ENCODE measurements around the gene ANO9.

The ANO9 gene

DNA sequence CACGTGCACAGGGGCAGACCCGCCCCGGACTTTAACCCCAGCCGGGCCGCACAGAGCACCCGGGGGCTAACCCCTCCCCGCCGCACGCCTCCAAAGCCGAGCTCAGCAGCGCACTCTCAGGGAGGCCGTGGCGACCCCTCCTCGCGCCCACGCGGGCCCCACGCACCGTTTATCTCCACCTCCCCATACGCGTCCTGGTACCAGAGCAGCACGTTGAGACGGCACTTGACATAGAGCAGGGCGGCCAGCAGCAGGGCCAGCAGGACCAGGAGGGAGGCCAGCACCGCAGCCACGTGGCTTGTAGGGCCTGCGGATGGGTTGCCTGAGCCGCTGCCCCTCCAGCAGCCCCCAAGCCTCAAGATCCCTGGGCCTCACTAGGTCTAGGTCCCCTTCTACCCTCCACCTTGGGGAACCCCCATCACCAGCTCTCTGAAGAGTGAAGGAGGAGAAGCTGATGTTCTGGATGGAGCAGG, 34.1 kb downstream of the ANO9 start:
- Histone ChIP-seq H3K27ac (ENCODE audit: low read depth, low read length, poor library complexity, severe bottlenecking) (no peak overlapping the region), H3K4me2 (ENCODE audit: low read length) (peak overlapping the region; percentile 51; the same call in 1 of the 2 replicates), H3K36me3 (ENCODE audit: insufficient read depth, low read length) (no peaks in the 10 kb centered on the region), H3K79me2 (ENCODE audit: insufficient read depth, low read length) (no peaks in the 10 kb centered on the region), H3K4me3 (ENCODE audit: low read depth, low read length, poor library complexity, severe bottlenecking) (peak overlapping the region; percentile 25), H2AFZ (ENCODE audit: low read length) (no peak overlapping the region), H3K27me3 (ENCODE audit: insufficient read depth, low read length) (no peaks in the 10 kb centered on the region; the same call in 1 of the 2 replicates), H3K9ac (ENCODE audit: low read length) (no peak overlapping the region), H3F3A (ENCODE audit: insufficient read depth, low read length) (no peaks in the 10 kb centered on the region), H3K9me2 (ENCODE audit: low read depth, low read length) (no peaks in the 10 kb centered on the region), H4K20me1 (ENCODE audit: insufficient read depth, low read length) (no peaks in the 10 kb centered on the region), H3K9me3 (ENCODE audit: low read length) (no peaks in the 10 kb centered on the region), H3K4me1 (ENCODE audit: insufficient read depth, low read length, severe bottlenecking) (peaks cover 11% of the 10 kb centered on the region)
- no peak for TF ChIP-seq EZH2 (IDR thresholded peaks at IDR 0.05; ENCODE audit: borderline replicate concordance, low read length)
- TF ChIP-seq, protein P1, sequence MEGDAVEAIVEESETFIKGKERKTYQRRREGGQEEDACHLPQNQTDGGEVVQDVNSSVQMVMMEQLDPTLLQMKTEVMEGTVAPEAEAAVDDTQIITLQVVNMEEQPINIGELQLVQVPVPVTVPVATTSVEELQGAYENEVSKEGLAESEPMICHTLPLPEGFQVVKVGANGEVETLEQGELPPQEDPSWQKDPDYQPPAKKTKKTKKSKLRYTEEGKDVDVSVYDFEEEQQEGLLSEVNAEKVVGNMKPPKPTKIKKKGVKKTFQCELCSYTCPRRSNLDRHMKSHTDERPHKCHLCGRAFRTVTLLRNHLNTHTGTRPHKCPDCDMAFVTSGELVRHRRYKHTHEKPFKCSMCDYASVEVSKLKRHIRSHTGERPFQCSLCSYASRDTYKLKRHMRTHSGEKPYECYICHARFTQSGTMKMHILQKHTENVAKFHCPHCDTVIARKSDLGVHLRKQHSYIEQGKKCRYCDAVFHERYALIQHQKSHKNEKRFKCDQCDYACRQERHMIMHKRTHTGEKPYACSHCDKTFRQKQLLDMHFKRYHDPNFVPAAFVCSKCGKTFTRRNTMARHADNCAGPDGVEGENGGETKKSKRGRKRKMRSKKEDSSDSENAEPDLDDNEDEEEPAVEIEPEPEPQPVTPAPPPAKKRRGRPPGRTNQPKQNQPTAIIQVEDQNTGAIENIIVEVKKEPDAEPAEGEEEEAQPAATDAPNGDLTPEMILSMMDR (IDR thresholded peaks at IDR 0.05; ENCODE audit: low read length), result no peak

DNA sequence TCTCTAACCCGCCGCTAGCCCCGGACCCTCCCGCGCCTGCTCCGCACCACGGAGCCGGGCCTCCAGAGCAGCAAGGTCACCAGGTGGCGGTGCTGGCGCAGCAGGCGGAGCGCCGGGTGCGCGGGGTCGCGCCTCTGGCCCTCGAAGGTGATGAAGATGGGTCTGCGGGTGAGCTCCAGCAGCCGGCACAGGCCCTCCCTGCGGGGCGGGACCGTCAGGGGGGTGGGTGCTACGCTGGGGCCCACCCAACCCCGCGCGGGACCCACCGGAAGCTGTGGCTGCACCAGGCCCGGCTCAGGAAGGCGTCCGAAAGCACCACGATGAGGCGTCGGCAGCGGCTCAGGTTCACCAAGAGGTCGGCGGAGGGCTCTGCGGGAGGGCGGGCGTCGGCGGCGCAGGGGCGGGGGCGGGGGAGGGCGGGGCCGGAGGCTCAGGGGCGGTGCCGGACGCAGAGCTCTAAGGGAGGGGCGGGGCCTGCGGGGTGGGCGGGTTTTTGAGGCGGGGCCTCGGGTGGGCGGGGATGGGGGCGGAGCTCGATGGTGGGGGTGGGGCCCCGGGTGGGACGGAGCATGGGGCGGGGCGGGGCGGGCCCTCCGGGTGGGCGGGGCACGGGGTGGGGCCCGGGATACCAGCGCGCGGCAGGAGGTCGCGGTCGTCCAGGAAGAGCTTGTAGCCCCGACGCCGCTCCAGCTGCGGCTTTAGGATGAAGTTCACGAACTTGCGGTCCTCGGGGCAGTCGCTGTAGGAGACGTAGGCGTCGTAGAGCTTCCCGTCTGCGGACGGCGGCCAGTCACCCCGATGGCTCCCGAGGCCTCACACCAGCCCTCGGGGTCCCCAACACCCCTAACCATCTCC, 34.8 kb downstream of the ANO9 start:
- Histone ChIP-seq H3K79me2 (ENCODE audit: insufficient read depth, low read length) (no peaks in the 10 kb centered on the region), H3K36me3 (ENCODE audit: insufficient read depth, low read length) (no peaks in the 10 kb centered on the region), H4K20me1 (ENCODE audit: insufficient read depth, low read length) (no peaks in the 10 kb centered on the region), H3K4me3 (ENCODE audit: low read depth, low read length, poor library complexity, severe bottlenecking) (peak overlapping the region; percentile 59), H3K9me3 (ENCODE audit: low read length) (no peaks in the 10 kb centered on the region), H2AFZ (ENCODE audit: low read length) (no peak overlapping the region), H3K9ac (ENCODE audit: low read length) (peak overlapping the region; percentile 37), H3K4me1 (ENCODE audit: insufficient read depth, low read length, severe bottlenecking) (peaks cover 11% of the 10 kb centered on the region), H3K27ac (ENCODE audit: low read depth, low read length, poor library complexity, severe bottlenecking) (no peak overlapping the region), H3K9me2 (ENCODE audit: low read depth, low read length) (no peaks in the 10 kb centered on the region), H3K4me2 (ENCODE audit: low read length) (peak overlapping the region; percentile 73), H3F3A (ENCODE audit: insufficient read depth, low read length) (no peaks in the 10 kb centered on the region), H3K27me3 (ENCODE audit: insufficient read depth, low read length) (no peaks in the 10 kb centered on the region; the same call in 1 of the 2 replicates)
- TF ChIP-seq, protein P1 (IDR thresholded peaks at IDR 0.05; ENCODE audit: low read length), result no peak; the same call in 1 of the 2 replicates
- TF ChIP-seq EZH2 (IDR thresholded peaks at IDR 0.05; ENCODE audit: borderline replicate concordance, low read length), result no peak

DNA sequence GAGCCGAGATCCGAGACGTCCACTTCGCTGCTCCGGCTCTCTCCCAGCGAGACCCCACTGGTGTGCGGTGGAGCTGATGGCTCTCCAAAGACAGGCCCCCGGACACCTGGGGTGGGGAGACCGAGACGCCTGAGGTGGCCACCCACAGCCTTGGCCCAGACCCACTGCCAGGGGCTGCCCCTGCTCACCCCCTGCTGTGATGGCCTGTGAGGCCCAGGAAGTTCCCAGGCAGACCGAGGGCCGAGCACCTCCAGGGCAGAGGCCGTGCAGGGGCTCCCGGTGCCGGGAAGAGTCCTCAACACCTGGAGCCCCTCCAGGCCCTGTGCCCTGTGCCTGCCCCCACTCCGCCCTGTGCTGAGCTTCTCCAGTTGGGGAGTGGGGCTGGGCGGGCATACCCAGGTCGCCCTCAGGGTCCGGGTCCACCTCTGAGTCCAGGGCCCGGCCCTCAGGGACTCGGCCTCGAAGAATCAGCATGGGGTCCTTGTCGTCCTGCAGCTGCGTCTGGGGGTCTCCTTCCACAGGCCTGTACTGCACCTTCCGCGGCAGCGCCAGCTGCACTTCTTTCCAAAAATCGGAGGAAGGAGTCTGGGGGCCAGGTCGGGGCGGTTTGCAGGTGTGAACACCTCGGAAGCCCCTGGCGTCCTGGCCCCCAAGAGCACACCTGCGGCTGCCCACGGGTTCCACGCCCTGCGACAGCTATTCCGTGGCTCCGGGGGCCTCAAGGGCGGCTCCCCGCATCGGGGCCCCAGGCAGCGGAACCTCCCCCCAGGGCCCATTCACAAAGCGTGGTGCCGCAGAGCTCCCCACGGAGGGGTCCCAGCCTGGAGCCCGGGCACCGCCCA, 35.6 kb downstream of the ANO9 start:
- Histone ChIP-seq H2AFZ (ENCODE audit: low read length) (no peak overlapping the region), H3K4me3 (ENCODE audit: low read depth, low read length, poor library complexity, severe bottlenecking) (peak overlapping the region; percentile 59), H3K9ac (ENCODE audit: low read length) (peak overlapping the region; percentile 37), H3K9me2 (ENCODE audit: low read depth, low read length) (no peaks in the 10 kb centered on the region), H4K20me1 (ENCODE audit: insufficient read depth, low read length) (no peaks in the 10 kb centered on the region), H3K9me3 (ENCODE audit: low read length) (no peaks in the 10 kb centered on the region), H3K4me1 (ENCODE audit: insufficient read depth, low read length, severe bottlenecking) (peaks cover 11% of the 10 kb centered on the region), H3F3A (ENCODE audit: insufficient read depth, low read length) (no peaks in the 10 kb centered on the region), H3K79me2 (ENCODE audit: insufficient read depth, low read length) (no peaks in the 10 kb centered on the region), H3K27me3 (ENCODE audit: insufficient read depth, low read length) (no peaks in the 10 kb centered on the region; the same call in 1 of the 2 replicates), H3K27ac (ENCODE audit: low read depth, low read length, poor library complexity, severe bottlenecking) (no peak overlapping the region), H3K36me3 (ENCODE audit: insufficient read depth, low read length) (no peaks in the 10 kb centered on the region), H3K4me2 (ENCODE audit: low read length) (peak overlapping the region; percentile 73)
- TF ChIP-seq, protein P1 (IDR thresholded peaks at IDR 0.05; ENCODE audit: low read length), result no peak
- TF ChIP-seq EZH2 (IDR thresholded peaks at IDR 0.05; ENCODE audit: borderline replicate concordance, low read length), result no peak

All from OCI-LY1 (cell line).